ENCODE data around the gene HRK.

DNA sequence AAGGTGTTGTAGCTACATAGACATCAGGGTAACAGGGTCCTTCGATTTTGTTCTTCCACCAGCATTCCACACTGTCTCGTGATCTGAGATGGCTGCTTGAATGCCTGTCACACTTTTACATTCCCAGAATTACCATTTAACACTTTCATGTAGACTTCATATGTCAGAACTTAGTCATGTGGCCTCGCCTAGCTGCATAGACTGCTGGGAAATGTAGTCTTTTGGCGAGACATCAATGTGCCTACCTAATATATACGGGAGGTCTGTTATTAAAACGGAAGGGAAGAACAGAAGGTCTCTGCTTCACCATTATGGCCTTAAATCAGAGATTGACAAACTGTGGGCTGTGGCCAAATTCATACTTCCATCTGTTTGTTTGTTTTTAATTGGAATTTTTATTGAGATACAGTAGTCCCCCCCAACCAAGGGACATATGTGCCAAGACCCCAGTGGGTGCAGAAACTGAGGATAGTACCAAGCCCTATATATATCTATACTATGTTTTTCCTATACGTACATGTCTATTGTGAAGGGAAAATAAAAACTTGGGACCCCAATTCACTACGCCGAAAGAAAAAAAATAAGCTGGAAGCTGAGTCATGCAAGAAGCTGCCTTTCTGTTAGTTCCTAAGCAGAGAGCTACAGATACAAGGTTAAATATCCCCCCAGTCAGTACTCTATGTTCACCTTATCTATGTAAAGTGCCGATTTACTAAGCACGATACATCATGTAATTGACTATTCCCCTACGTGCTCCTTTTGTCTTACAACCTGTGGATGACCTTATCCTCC, 11.3 kb upstream of the HRK start:
- TF ChIP-seq, protein P1, sequence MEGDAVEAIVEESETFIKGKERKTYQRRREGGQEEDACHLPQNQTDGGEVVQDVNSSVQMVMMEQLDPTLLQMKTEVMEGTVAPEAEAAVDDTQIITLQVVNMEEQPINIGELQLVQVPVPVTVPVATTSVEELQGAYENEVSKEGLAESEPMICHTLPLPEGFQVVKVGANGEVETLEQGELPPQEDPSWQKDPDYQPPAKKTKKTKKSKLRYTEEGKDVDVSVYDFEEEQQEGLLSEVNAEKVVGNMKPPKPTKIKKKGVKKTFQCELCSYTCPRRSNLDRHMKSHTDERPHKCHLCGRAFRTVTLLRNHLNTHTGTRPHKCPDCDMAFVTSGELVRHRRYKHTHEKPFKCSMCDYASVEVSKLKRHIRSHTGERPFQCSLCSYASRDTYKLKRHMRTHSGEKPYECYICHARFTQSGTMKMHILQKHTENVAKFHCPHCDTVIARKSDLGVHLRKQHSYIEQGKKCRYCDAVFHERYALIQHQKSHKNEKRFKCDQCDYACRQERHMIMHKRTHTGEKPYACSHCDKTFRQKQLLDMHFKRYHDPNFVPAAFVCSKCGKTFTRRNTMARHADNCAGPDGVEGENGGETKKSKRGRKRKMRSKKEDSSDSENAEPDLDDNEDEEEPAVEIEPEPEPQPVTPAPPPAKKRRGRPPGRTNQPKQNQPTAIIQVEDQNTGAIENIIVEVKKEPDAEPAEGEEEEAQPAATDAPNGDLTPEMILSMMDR (IDR thresholded peaks at IDR 0.05), result no peak
- TF ChIP-seq POLR2A (IDR thresholded peaks at IDR 0.05) (no peak), EP300 (IDR thresholded peaks at IDR 0.05) (no peak)
